LHCN-M2 (cell line): ENCODE measurements around the gene ETNPPL. TPM values are rescaled to one million over a fixed set of nuclear protein-coding genes. Genes with fewer than 3 reads are reported as not detected.

Experiments used
- DNase-seq: peaks from one replicate; pipeline ENCODE4 v3.0.0-alpha.2; 2012; ENCODE audit warnings: low read depth
- total RNA-seq: library from RNA; depleted of rRNA; stranded (reverse); fragments of >200 nt; gene quantifications from 2 replicates; pipeline ENCODE4 v1.2.3, GENCODE V29; 2014; rRNA removed

The ETNPPL gene
- total RNA-seq, 1 experiment from 2014 or later, result 0.34 TPM

DNA sequence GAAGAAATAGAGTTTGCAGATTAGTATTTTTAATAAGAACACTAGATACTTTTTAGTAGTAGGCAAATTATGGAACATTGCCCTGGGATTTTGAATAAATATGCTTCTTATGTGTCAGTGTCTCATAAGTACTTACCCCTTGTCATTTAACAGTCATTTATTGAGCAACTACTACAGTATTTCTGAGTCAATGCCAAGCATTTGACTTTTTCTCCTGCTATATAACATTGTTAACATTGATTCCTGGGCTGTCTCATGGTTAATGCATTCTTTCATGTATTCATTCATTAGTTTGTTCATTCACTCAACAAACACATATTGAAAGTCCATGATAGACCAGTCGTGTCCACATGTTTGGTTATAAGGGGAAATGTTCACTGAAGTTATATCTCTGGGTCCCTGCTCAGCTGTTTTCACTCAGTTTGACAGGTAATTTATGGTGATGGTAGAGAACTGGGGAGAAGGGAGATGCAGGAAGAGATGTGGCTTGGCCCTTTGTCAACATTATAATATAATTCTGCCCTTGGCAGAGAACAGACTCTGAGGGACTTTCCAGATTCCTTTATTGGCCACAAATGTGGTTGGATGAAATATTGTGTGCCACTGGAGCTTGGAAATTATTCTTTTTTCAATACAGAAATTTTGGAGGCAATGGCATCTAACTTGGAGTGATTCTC lies 62.6 kb downstream of the ETNPPL start:
- peak; percentile 74 for DNase-seq

DNA sequence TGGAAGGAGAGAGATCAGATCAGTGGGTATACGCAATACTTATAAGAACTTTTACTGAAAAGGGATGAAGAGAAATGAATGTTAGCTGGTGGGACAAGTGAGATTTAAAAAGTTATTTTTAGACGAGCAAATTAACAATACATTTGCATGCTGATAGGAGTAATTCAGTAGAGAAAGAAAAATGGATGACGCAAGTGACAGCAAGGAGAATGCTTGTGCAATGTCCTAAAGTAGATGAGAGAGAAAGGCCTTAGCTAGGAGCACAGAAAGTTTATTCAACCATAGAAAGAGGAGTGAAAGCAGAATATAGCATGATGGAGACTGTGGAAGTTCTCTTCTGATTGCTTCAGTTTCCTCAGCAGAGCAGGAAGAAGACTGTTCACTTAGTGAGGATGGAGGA lies 66.7 kb downstream of the ETNPPL start:
- DNase-seq, result no peak

DNA sequence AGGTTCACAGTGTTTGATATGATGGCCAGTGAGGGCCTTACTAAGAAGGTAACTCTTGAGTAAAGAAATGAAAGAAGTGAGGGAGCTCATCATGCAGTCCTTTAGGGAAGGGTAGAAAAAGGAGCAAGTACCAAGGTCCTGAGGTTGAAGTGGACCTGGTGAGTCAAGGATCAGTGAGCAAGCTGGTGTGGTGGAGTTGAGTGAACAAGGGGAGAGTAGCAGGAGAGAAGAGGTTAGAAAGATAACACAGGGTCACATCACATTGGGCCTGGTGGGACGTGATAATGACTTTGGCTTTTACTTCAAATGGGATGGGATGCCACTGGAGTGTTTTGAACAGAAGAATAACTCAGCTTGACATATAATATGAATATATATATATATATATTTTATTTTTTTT lies 67.8 kb downstream of the ETNPPL start:
- no peak for DNase-seq

DNA sequence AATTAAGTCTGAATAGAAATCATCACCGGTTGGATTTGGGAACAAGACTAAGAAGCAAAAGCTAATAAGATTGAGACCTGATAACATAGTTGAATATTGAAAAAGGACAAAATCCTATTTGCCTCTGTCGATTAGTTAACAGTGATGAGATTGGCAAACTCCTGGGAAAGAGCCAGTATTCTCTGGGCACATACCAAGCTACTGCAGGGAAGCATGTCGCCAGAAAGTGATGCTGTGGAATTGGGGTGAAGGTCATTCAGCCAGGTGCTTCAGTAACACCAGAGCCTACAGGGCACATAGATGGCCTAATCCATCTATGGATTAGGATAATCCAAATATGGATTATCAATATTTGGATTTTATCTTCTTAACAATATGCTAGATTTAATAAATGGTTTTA lies 68.4 kb downstream of the ETNPPL start:
- DNase-seq, result no peak

DNA sequence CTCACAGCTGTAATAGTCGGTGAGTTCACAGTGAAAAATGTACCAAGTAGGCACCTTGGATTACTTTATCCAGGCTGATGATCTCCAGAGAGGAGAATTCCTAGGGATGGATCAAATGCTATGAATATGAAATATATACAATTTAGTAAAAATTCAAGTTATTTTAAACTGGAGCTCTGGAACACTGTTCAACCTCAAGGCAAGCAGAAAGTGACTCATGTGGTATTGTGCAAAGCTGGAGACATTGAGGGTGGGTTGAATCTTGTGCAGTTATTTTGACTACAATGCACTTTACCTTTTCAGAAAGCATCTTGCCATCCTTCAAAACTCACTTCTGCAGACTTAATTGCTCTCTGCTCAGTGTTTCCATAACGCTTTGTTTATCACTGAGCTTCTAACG lies 69.0 kb downstream of the ETNPPL start:
- DNase-seq, result no peak

DNA sequence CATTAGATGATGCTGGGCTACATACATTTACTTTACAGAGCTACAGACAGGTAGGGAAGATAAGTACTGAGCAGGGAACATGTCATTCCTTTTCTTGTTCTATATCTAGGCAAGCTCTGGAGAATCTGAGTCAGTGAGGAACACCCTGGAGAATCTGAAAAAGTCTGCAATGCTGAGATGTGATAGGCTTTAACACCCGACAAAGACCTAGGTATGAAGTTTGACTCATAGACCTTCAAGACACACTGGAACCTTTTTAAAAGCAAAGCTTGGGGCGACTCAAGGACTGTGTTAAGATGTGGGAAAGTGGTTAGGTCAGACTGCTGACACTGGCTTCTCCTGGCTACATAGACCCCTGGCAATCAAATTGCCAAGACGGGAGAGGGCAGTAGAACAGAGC lies 69.6 kb downstream of the ETNPPL start:
- no peak for DNase-seq

Other genes starting within 250 kb of the ETNPPL start
- 477 and 561 TPM in 2 replicates for gene RPL34, start 142.5 kb downstream of the ETNPPL start, total RNA-seq
- gene OSTC, start 112.5 kb downstream of the ETNPPL start, total RNA-seq, result 179 and 240 TPM in 2 replicates